CD4-positive, alpha-beta T cell treated with Interleukin-15 for 4 hours (primary cell): ENCODE results near the gene HMBS.
A peak's percentile ranks its signal among the peaks of the same experiment; 100 is the strongest.
"Not testable (repeated sequence)": the region's sequence is repeated elsewhere in the genome, so short reads cannot be mapped to it uniquely, and the experiment has no call there.

Experiments used
- DNase-seq: peaks from one replicate; pipeline ENCODE4 v3.0.0-alpha.2; 2020; ENCODE audit warnings: low spot score

The HMBS gene

DNA sequence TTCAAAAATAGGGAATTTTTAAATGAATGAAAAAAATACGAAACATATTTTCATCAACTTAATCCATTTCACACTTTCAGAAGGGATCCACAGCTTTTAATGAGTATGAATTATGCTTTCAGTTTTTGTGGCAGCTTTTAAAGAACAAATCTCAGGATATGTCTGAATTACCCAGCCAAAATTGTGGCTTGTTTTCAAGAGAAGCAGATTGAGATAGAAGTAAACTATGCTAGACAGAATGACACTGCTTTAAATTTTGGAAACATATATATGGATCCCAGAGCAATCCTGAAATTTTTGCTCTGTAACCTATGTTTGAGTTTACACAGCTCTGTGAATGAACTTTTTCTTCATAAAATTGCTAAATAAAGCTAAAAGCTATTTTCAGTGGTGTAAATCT lies 34.3 kb downstream of the HMBS start:
- DNase-seq, result no peak

DNA sequence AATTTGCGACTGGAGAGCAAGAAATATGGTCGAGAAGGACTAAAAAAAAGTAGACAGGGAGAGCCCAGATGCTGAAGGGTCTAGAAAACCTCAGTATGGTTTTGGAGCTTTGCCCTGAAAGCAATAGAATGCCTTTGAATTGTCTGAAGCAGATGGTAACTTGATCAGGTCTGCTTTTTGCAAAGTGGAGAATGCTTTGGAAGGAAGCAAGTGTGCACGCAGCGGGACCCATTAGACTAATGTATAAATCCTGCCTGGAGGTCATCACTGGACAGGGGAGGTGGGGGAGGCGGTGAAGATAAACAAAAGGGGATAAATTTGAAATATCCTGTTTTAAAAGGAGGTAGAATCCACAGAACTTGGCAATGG lies 35.9 kb downstream of the HMBS start:
- no peak for DNase-seq

- peak; percentile 100 for DNase-seq
These were observed 36.5 kb downstream of the HMBS start, which contains the start of gene HINFP for GRCh38 chr11:119121008-119121810. Gene HINFP, plus strand, starts transcription at chr11:119121580. Its CDS starts 5,365 bp downstream, at chr11:119126945.

- no peak for DNase-seq
These were observed 37.1 kb downstream of the HMBS start for GRCh38 chr11:119121811-119122124.

- no peak for DNase-seq
These were observed 41.1 kb downstream of the HMBS start for GRCh38 chr11:119125821-119126220.

GRCh38 chr11:119126675-119127268 lies 42.1 kb downstream of the HMBS start:
- DNase-seq, result no peak

DNA sequence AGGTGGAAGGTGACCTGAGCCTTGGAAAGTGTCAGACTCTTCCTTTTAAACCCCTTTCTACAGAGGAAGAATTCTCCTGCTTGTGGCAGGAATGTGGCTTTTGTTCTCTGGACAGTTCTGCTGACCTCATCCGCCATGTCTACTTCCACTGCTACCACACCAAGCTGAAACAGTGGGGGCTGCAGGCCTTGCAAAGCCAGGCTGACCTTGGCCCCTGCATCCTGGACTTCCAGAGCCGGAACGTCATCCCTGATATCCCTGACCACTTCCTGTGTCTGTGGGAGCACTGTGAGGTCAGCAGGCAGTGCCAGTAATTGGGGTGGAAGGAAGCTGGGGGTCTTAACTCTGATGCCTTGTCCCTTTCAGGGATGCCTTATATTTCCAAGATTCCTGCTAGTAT lies 46.0 kb downstream of the HMBS start:
- DNase-seq, result no peak

DNA sequence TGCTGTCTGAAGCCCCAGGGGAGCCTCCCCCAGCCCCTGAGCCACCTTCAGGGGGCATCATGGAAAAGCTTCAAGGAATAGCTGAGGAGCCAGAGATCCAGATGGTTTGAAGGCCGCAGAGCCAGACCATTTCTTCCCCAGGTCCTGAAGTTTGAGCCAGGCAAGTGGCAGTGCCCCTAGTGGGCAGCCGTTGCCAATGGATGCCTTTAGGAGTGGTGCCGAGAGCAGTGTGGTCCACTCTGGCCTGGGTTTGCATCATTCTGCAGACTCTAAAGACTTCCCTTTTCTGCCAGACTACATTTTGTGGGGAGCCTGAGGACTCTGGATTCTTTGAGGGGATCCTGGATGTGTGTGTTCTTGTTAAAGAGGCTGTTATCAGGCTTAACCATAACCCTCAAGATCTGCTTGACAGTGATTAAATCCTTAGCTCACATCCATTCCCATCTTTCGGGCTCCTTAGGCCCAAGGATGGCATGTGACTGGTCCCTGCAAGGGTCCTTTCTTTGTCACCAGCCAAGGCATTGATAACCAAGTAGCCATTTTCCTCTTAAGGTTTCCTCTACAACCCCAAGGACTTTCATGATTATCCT lies 49.8 kb downstream of the HMBS start:
- DNase-seq, result no peak

GRCh38 chr11:119139276-119139675 lies 54.6 kb downstream of the HMBS start:
- not testable (repeated sequence) for DNase-seq
